SKM-1 treated with dmso at 0.1 percent for 144 hours (cell line): Measurements from ENCODE around the gene TMEM117.

Experiments
- DNase-seq: peaks from one replicate; lab custom pipeline; 2025; ENCODE audit not compliant: unreplicated experiment; lab: John Stamatoyannopoulos, UW

TMEM117 gene

GRCh38 chr12:43835656-43836474 is at the start of gene TMEM117:
Gene TMEM117 (plus strand): TSS chr12:43836081.
- no peak for DNase-seq

- no peak for DNase-seq
Measured at GRCh38 chr12:43786899-43787693, 48.8 kb upstream of the TMEM117 start.

GRCh38 chr12:43789941-43790340 is 45.9 kb upstream of the TMEM117 start:
- DNase-seq: no peak

GRCh38 chr12:43795716-43796280 is 40.1 kb upstream of the TMEM117 start:
- DNase-seq: no peak

- DNase-seq: no peak
Measured at GRCh38 chr12:43797561-43798217, 38.2 kb upstream of the TMEM117 start.

- no peak for DNase-seq
Measured at GRCh38 chr12:43805149-43805859, 30.6 kb upstream of the TMEM117 start.

- peak; percentile 38 for DNase-seq
Measured at GRCh38 chr12:43805860-43806736, 29.8 kb upstream of the TMEM117 start, which contains the start of gene TWF1. Gene TWF1 (minus strand): TSS chr12:43806317. CDS start chr12:43806245, 72 bp downstream.

- no peak for DNase-seq
Measured at GRCh38 chr12:43806737-43807072, 29.2 kb upstream of the TMEM117 start.

- no peak for DNase-seq
Measured at GRCh38 chr12:43807386-43807785, 28.5 kb upstream of the TMEM117 start.

- no peak for DNase-seq
Measured at GRCh38 chr12:43812057-43812456, 23.8 kb upstream of the TMEM117 start.

GRCh38 chr12:43812926-43813325 is 23.0 kb upstream of the TMEM117 start:
- no peak for DNase-seq

GRCh38 chr12:43815416-43815815 is 20.5 kb upstream of the TMEM117 start:
- no peak for DNase-seq

GRCh38 chr12:43816168-43816567 is 19.7 kb upstream of the TMEM117 start:
- no peak for DNase-seq

GRCh38 chr12:43824207-43824775 is 11.6 kb upstream of the TMEM117 start:
- no peak for DNase-seq

- no peak for DNase-seq
Measured at GRCh38 chr12:43826681-43827080, 9.2 kb upstream of the TMEM117 start.

GRCh38 chr12:43827093-43827492 is 8.8 kb upstream of the TMEM117 start:
- no peak for DNase-seq

GRCh38 chr12:43832463-43833168 is 3.3 kb upstream of the TMEM117 start:
- DNase-seq: no peak

GRCh38 chr12:43835264-43835655 is 621 bp upstream of the TMEM117 start:
- DNase-seq: no peak

- no peak for DNase-seq
Measured at GRCh38 chr12:43836475-43836989, 651 bp downstream of the TMEM117 start.
